ENCODE data around the gene HAVCR2.
"Not testable (repeated sequence)": the region's sequence is repeated elsewhere in the genome, so short reads cannot be mapped to it uniquely, and the experiment has no call there.

The HAVCR2 gene

DNA sequence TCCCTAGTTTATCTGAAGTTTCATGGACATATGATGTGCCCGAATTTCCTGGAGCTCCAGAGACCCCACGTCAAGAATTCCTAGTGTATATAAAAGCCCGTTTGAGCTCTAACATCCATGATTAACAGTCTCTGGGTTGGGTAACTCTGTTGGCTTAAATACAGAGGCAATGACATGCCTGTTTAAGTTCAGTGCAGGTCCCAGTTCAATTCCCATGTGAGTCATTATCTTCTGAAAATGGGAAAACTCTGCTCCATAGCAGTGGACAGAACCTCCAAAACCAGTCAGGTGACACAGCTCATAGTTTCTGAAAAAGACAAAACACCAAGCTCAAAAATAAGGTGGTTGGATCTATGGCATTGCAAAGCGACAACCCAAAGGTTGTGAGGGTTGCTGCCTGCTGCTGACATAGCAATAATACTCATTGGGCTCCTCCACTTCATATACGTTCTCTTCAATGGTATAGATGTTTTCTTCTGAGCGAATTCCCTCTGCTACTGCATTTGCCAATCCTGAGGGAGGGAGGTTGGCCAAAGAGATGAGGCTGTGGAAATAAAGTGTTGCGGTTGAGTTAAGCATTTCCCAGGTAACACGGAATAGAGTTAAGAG lies 22.0 kb downstream of the HAVCR2 start:
- DNase-seq, result no peak

DNA sequence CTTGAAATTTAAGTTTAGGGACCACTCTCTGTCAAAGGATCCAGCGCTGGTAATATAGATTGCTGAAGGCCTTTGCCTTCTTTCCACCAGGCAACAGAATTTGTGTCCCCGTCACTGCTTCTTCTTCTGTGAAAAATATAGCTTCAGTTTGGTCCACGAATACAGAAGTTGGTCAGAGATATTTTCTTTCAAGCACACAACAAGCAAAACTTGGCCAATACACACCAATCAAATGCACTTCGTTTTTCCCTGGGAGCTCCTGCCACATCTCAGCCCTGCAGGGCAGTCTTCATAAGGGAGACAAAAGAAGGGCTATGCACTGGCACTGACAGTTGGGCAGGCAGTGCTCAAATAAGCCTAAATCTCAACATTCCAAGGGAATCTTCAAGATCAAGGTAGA lies 22.9 kb downstream of the HAVCR2 start:
- DNase-seq, result no peak

DNA sequence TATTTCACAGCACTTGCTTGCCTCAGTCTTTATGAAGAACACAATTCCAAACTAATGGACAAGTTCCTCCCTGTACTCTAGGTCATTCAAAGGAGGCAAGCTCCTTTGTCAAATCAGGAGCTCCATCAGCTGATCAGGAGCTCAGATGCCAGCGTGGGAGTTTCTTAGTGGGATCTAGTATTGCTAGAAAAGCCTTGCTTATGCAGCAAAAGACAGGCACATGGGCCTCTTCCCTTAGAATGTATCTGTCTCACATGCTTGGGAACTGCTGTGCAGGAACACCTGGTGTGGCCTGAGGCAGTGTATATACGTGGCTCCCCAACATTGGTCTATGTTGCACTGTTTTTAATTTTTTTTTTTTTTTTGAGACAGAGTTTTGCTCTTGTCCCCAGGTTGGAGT lies 28.6 kb downstream of the HAVCR2 start:
- DNase-seq, result no peak

DNA sequence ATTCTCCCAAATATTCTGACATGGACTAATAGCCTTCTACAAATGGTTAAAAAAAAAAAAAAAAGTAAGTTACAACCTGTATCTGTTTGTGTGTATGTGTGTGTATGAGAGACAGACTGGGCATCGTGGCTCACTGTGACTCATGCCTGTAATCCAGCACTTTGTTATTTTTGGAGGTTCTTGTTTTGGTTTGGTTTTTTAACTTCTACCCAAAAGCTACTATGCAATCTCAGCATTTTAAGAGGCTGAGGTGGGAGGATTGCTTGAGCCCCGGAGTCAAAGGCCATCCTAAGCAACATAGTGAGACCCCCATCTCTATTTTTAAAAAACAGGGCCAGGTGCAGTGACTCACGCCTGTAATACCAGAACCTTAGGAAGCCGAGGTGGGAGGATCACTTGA lies 32.3 kb downstream of the HAVCR2 start:
- DNase-seq, result no peak

DNA sequence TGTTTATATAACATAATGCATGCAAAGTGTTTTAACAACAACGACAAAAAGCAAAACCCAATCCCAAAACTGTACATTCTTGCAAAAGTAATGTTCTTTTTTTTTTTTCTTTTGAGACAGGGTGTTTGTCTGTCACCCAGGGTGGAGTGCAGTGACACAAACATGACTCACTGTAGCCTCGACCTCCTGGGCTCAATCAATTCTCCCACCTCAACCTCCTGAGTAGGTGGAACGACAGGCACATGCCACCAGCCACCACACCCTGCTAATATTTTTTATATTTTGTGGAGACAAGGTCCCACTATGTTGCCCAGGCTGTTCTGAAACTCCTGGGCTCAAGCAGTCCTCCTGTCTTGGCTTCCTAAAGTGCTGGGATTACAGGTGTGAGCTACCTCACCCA lies 36.3 kb downstream of the HAVCR2 start:
- DNase-seq, result no peak

DNA sequence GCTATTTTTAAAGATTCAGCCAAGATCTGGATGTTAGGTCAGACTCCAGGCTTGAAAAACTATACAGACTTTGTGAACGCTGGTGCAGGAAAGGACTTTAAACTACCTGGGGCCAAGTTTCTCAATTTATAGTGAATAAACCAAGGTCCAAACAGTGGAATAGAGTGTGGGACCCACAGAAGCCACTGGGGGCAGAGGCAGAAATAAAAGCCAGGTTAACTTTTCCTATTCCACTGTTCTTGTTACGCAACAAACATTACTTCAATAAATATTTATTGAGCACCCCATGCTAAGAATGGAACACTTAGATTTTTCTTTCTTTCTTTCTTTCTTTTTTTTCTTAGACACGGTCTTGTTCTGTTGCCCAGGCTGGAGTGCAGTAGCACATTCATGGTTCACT lies 38.9 kb downstream of the HAVCR2 start:
- no peak for DNase-seq

DNA sequence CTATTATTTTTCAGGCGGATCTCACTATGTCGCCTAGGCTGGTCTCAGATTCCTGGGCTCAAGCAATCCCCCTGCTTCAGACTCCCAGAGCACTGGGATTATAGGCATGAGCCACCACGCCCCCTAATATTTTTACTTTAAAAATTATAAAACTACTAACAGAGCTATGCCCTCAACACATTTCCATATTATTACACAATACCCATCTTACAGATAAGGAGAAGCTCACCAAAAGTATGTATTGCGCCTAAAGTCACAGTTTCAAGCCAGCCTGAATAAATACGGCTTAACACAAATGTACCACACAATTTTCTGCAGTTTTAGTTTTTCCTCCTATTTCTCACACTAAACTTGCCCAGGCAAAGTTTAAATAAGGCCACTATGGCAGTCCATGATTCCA lies 40.1 kb downstream of the HAVCR2 start:
- no peak for DNase-seq

DNA sequence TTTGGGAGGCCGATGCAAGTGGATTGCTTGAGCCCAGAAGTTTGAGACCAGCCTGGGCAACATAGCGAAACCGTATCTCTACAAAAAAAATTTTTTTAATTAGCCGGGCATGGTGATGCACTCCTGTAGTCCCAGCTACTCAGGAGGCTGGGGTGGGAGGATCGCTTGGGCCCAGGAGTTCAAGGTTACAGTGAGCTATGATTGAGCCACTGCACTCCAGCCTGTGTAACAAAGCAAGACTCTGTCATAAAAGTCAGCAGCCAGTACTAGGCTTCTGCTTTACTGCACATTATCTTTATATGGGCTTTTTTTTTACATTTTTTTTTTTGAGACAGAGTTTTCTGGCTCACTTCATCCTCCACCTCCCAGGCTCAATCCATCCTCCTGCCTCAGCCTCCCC lies 40.5 kb downstream of the HAVCR2 start:
- DNase-seq, result no peak

DNA sequence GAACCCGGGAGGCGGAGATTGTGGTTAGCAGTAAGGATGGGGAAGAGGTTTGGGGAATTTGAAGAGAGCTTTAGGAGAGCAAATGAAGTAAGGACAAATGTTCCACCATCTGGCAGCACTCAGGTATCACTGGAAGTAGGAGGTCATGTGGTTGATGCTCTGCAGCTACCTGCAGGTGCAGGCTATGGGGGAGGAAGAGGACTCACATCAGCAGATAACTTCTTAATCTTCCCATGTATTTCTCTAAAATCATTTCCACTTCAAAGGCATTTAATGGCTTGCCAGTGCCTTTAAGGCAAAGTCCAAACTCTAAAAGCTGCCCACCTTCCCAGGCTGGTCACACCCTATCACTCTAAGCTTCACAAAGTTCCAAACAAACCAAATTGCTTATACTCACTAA lies 41.8 kb downstream of the HAVCR2 start:
- peak; percentile 71 for DNase-seq

DNA sequence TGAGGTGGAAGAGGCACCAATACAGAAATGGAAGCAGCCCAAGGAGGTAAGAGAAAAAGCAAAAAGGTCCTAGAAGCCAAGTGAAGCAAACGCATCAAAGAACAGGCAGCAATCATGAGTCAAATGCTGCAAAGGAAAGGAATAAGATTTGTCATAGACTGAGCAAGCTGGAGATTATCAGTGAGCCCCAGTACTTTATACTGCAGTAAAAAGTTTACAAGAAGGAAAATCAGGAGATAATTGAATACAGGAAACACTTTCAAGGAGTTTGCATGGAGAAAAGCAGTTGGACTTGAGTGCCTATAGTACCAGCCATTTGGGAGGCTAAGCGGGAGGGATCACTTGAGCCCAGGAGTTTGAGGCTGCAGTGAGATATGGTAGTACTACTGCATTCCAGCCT lies 42.8 kb downstream of the HAVCR2 start:
- DNase-seq, result no peak

DNA sequence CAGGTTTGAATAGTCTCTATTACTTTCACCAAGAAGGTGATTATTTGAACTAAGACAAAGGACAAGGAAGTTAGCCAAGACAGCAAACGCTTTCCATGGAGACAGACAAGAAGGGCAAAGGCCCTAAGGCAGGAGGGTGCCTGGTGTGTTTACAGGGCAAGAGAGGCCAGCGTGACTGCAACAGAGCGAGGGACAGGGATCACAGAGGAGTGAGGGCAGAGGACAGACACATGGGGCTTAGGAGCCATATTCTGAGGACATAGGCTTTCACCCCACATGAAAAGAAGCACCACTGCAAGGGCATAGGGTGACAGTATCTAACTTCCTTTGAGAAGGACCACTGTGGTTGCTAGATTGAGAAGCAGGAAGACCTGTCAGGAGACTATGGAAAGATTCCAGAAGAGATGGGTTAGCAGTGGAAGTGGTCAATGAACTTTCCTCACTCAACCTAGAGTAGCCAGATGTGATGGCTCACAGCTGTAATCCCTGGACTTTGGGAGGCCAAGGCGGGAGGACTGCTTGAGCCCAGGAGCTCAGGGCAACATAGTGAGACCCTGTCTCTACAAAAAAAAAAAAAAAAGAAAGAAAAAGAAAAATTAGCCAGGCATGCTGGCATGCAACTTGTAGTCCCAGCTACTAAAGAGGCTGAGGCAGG lies 44.9 kb downstream of the HAVCR2 start:
- no peak for DNase-seq

DNA sequence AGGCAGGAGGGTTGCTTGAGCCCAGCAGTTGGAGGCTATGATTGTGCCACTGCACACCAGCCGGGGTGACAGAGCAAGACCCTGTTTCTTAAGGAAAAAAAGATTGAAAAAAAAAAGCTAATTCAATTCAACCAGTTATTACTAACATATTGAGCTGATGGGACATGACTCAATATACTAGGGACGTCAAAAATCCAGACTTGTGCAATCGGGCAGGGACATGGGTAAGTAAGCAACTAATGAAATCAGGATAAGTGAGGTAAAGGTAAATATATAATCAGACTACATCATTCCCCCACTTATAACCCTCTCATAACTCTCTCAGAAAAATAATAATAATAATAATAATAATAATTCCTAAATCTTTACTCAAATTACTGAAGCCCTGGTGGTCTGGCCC lies 49.0 kb downstream of the HAVCR2 start:
- no peak for DNase-seq

DNA sequence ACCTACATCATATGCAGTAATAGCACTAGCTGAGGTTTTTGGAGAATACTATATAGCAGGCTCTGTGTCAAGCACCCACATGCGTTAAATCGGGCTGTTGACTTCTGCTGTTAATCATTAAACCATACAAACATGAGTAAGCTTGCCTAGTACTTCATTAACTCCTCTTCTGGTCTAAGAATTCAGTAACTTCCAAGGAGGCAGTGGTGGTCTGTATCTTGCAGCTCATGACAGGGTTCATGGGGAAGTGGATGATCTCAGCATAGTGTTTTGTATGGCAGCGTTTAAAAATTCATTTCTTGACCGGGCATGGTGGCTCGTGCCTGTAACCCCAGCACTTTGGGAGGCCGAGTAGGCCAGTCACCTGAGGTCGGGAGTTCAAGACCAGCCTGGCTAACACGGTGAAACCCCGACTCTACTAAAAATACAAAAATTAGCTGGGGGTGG lies 49.7 kb downstream of the HAVCR2 start, which contains the start of gene HAVCR1:
TSS of gene HAVCR1 (minus strand) at position 24 of the 447 bp plus-strand sequence. CDS start 1,173 bp downstream, outside the sequence.
- DNase-seq, result no peak

DNA sequence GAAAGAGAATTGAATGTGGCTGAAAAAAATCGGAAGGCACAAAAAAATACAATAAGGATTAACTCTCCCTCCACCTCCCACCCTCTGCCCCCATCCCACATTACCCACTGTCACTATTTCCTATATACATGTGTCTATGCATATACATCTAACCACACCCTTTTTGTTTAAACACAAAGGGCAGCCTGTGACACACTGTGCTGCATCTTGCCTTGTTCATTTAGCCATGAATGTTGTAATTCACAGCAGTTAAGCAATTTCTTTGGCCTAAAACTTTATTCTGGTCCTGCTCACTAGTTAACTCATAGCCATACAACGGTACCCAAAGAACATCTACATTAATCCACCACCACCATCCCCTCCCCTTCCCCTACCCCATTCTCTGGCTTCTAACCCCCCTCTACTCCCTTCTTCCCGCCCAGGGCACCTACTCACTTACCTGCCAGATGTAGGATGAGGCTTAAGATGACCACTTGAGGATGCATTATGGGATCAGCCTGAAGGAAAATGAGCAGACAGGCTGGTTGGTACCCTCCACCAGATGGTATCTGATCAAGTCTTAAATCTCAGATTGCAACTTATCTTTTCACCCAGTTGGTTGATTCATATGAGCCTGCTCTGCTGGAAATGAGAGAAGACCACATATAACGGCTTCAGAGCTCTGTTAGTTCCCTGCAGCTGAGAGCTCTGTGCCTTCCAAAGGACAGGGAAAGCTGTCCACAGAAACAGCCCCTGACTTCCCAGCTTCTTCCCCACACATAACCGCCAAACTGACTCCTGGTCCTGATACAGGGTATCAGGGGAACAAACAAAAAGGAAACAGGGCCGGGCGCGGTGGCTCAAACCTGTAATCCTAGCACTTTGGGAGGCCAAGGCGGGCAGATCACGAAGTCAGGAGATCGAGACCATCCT lies 51.1 kb downstream of the HAVCR2 start:
- DNase-seq, result peak; percentile 75

DNA sequence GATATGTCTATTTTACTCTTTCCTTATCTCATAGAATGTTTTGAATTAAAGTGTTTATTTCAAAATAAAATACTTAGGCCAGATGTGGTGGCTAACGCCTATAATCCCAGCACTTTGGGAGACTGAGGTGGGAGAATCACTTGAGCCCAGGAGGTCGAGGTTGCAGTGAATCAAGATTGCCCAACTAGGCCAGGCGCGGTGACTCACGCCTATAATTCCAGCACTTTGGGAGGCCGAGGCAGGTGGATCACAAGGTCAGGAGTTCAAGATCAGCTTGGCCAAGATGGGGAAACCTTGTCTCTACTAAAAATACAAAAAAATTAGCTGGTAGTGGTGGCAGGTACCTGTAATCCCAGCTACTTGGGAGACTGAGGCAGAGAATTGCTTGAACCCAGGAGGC lies 52.0 kb downstream of the HAVCR2 start:
- not testable (repeated sequence) for DNase-seq

DNA sequence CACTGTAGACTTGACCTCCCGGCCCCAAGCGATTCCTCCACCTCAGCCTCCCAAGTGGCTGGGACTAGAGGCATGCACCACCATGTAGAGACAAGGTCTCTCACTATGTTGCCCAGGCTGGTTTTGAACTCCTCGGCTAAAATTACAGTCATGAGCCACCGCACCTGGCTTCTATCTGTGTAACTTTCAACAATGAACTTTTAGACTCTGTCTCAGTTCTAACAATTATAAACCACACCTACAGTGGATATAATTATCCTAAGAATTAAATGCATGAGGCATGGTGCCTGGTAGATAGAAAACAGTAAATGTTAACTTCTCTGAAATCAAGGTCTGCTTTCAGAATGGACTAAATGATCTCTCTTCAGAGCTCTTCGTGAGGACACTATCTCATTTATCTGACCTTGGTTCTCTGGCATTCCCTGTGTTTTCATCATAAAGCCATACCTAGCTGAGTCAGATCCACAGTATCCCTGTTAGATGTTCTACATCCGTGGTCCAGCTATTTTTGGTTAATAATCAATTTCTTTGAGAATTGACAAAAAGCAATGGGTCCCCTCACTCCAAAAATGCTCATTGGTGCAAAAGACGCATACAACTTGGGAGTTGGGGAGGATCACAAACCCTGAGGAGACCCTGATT lies 57.1 kb downstream of the HAVCR2 start:
- no peak for DNase-seq

DNA sequence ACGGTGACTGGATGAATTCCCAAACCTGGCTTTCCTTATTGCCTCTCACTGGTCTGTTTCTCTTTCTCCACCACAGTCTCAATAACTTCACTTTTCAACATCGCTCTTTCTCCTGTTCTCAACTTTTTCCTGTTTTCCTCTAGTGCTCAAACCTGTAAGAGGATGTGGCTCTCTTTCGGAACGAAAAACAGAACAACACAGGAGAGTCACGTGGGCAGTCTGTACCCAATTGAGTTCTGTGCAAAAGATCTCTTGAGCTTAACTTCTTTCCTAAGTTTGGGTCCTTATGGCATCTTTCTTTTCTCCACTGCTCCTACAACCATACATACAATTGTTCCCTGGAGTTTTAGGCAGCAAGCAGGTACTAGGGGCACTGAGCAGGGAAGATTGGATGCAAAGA lies 58.8 kb downstream of the HAVCR2 start:
- DNase-seq, result no peak

DNA sequence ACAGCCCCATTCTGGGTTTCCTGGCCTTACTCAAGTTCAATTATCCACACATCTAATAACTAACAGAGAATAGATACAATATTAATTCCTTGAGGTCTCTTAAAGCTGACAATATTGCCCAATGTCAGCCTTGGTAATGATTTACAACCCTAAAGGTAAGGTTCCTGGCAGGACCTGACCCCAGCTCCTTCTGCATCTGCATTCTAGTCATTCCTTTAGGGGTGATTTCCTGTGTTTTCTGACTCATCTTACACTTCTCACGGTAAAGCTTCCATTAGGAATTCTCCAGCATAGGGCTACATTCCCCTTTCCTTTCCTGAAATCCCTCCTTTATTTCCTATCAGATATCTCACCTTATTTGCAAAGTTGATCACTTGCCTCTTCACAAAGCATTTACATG lies 59.2 kb downstream of the HAVCR2 start:
- no peak for DNase-seq

DNA sequence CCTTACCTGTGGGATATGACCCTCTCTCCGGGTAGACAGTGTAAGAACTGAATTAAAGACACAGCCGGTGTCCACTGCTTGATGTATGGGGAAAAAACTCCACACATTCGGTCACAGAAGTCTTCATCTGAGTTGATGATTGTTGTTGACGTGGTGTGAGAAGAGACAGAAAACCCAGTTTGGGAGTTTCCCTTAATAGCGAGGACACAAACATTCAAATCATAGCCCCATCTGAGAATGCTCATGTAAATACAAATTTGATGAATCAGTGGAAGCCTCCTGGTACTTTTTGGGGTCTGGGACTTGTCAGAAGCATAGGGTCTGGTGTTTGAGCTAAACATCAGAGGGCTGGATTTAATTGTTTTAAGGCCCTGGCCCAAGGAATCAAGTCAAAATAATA lies 60.9 kb downstream of the HAVCR2 start:
- no peak for DNase-seq

DNA sequence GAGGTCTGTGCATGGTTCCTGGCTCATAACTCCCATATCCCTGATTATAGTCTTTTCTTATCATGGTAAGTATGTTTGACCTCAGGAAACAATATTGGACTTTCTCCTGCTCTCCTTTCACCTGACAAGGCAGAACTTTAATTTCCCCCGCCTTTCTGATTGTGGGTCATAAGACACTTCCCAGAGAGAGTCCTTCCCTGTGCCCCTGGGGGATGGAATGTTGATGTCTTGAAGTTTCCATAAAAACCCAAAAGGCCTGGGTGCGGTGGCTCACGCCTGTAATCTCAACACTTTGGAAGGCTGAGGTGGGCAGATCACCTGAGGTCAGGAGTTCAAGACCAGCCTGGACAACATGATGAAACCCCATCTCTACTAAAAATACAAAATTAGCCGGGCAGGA lies 61.8 kb downstream of the HAVCR2 start:
- not testable (repeated sequence) for DNase-seq

DNA sequence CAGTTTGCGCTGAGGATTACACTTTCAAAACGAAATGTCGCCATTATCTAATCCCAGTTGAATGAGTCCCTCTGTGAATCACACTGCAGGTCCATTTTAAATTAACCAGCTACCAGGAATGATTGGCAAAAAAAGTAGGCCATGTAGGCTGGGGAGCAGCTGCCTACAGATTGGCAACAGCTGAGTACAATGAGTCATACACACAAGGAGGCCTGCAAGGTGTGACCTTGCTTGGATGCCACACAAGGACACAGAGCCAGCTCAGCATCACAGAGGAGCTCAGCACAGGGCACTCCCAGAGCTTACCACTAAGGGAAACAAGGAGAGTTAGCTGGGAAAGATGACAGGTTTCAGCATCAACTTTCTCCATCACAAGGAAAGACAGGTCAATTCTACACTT lies 62.8 kb downstream of the HAVCR2 start:
- DNase-seq, result peak; percentile 45

DNA sequence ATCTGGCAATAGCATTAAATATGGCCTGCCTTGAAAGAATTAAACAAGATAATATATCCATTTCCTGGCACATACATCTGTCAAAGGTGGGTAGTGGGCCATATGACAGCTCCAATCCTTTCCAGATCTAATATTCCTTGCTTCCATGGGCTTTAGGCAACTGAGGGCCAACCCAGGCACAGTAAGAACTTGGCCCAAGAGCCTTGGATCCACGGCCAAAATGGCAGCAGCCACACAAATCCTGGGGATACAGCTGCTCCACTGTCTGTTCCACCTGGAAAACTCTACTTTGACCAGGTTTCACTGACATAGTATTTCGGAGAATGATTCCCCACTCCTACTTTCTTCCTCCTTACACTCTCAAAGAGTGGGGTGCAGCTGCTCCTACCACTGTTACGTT lies 63.2 kb downstream of the HAVCR2 start:
- DNase-seq, result no peak

DNA sequence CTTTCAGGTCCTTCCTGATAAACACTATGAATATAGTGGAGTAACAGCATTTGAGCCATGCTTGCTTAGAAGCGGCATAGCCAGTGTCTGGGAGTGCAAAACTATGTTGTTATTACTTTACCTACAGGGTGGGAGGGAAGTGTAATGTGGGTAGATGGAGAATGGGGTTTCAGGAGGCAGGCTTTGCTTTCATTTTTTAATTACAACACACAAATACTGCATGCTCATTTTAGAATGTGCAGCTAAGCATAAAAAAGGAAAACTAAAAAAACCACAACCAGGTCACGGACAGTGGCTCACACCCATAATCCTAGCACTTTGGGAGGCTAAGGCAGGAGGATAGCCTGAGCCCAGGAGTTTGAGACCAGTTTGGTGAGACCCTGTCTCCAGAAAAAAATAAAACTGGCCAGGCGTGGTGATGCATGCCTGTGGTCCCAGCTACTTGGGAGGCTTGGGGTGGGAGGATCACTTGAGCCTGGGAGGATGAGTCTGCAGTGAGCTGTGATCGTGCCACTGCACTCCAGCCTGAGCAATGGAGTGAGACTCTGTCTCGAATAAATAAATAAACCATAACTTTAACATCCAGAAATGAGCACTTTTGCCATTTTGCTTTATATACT lies 70.2 kb downstream of the HAVCR2 start:
- no peak for DNase-seq

Measured in NCI-H2171 treated with DMSO at 0.1 percent for 48 hours (cell line).